Kidney (tissue), 14 donors: ENCODE measurements around the gene RARRES1. TPM values are rescaled to one million over a fixed set of nuclear protein-coding genes. Genes with fewer than 3 reads are reported as not detected.

Source experiments
- DNase-seq, 5 donors: peaks; one replicate each; pipeline ENCODE4 v3.0.0-alpha.2; 2013 to 2020
- FAIRE-seq: peaks from 2 replicates; lab custom pipeline; 2012; peaks lifted over from hg19 to GRCh38; lab: Jason Lieb, UNC
- H3K27ac ChIP-seq, 2 donors: one replicate each; pipeline ENCODE4 v1.7.0; 2013; ENCODE audit warnings: low read depth in 2 of 2, low read length in 2 of 2, inconsistent platforms in 1 of 2
- H3K27me3 ChIP-seq: one replicate; pipeline ENCODE4 v1.7.1; 2013; ENCODE audit warnings: low read length, inconsistent platforms; ENCODE audit not compliant: control insufficient read depth, insufficient read depth
- H3K36me3 ChIP-seq, 3 donors: one replicate each; pipeline versions ENCODE4 v1.7.0 to v1.7.1; 2013; ENCODE audit warnings: low read length in 3 of 3, control low read depth in 1 of 3, inconsistent platforms in 1 of 3; ENCODE audit not compliant: insufficient read depth in 3 of 3, control insufficient read depth in 2 of 3
- H3K4me1 ChIP-seq, 3 donors: one replicate each; pipeline versions ENCODE4 v1.7.0 to v1.7.1; 2013; ENCODE audit warnings: low read length in 3 of 3, inconsistent platforms in 1 of 3, low read depth in 1 of 3; ENCODE audit not compliant: control insufficient read depth in 2 of 3, insufficient read depth in 2 of 3
- H3K4me3 ChIP-seq, 3 donors: one replicate each; pipeline versions ENCODE4 v1.7.0 to v1.8.1; 2013; ENCODE audit warnings: low read length in 3 of 3, control low read depth in 1 of 3, inconsistent platforms in 1 of 3
- H3K9ac ChIP-seq, 3 donors: one replicate each; pipeline versions ENCODE4 v1.7.0 to v1.7.1; 2013; ENCODE audit warnings: low read length in 3 of 3, control low read depth in 1 of 3, inconsistent platforms in 1 of 3
- H3K9me3 ChIP-seq, 3 donors: one replicate each; pipeline versions ENCODE4 v1.7.0 to v1.7.1; 2013; ENCODE audit warnings: low read length in 3 of 3, control low read depth in 1 of 3, inconsistent platforms in 1 of 3; ENCODE audit not compliant: control insufficient read depth in 2 of 3, insufficient read depth in 1 of 3
- CTCF ChIP-seq: IDR thresholded peaks from 3 replicates; pipeline ENCODE4 v1.5.1; 2012; ENCODE audit warnings: mild to moderate bottlenecking, moderate library complexity, borderline replicate concordance; ENCODE audit not compliant: insufficient read depth; ENCODE audit errors: extremely low read depth
- intact Hi-C: fragments of 100-400 bp; cut with DNase I; formaldehyde crosslinking; loops from one replicate; pipeline ENCODE4 v1.11.1; 2022
- polyA plus RNA-seq: library from polyadenylated mRNA; stranded (reverse); fragments of 350-450 nt; fragmentation: Illumina TruSeq; extraction: RNeasy Lipid Tissue Mini Kit (QIAGEN cat#74804); gene quantifications from one replicate; pipeline ENCODE4 v1.2.3, GENCODE V29; 2014; ENCODE audit warnings: low read depth, low replicate concordance; ENCODE audit not compliant: insufficient read depth
- total RNA-seq: library from RNA; stranded (reverse); fragmentation: NEBNext Ultra II Directional; extraction: Animal tissue kit (Norgen Biotek cat#: 25700); gene quantifications from one replicate; pipeline ENCODE4 v1.2.1, GENCODE V29; 2021
- donor health status: control.
- donor health status: control.
- donor health status: control.
- donor health status: control.
- donor health status: control.
- donor health status: DM: yes; HTN: yes; CAD: no.
- donor health status: Normal renal cell carcinoma (clear cell type).

Gene RARRES1
- total and polyA plus RNA-seq, 2 donors from 2014 or later, result 10.3 to 94.0 TPM

- no peak for FAIRE-seq
- Histone ChIP-seq H3K9me3 (no peaks in the 10 kb centered on the region), H3K27ac (peak overlapping the region; percentile 72 to 82), H3K4me3 (peak overlapping the region in 2 of 3 donors; percentile 22 to 40), H3K27me3 (no peaks in the 10 kb centered on the region), H3K9ac (peak overlapping the region in 1 of 3 donors; percentile 12), H3K4me1 (peaks cover 12 to 23% (median 20%) of the 10 kb centered on the region in 3 donors), H3K36me3 (no peaks in the 10 kb centered on the region)
- intact Hi-C loops, result no loop called here
- DNase-seq, result peak in 4 of 5 donors; percentile 56 to 81 (median 73)
- no peak for TF ChIP-seq CTCF
Measured at GRCh38 chr3:158768361-158768787, 36.1 kb upstream of the RARRES1 start.

GRCh38 chr3:158766364-158766763 is 34.1 kb upstream of the RARRES1 start:
- DNase-seq (no peak), FAIRE-seq (no peak)
- no peak for TF ChIP-seq CTCF
- no peaks in the 10 kb centered on the region for H3K27me3 ChIP-seq
- no peaks in the 10 kb centered on the region for H3K36me3 ChIP-seq
- H3K4me1 ChIP-seq, result peaks cover 12 to 23% (median 20%) of the 10 kb centered on the region in 3 donors
- intact Hi-C loops, result no loop called here
- H3K9me3 ChIP-seq, result no peaks in the 10 kb centered on the region
- no peak overlapping the region for H3K9ac ChIP-seq
- H3K27ac ChIP-seq, result no peak overlapping the region
- no peak overlapping the region for H3K4me3 ChIP-seq

GRCh38 chr3:158765518-158766205 is 33.4 kb upstream of the RARRES1 start:
- H3K36me3 ChIP-seq, result no peaks in the 10 kb centered on the region
- no peak for DNase-seq
- no peaks in the 10 kb centered on the region for H3K9me3 ChIP-seq
- no peak overlapping the region for H3K9ac ChIP-seq
- H3K4me3 ChIP-seq, result no peak overlapping the region
- intact Hi-C loops, result no loop called here
- no peak overlapping the region for H3K27ac ChIP-seq
- peaks cover 12 to 21% (median 20%) of the 10 kb centered on the region in 3 donors for H3K4me1 ChIP-seq
- FAIRE-seq, result no peak
- TF ChIP-seq CTCF, result no peak
- no peaks in the 10 kb centered on the region for H3K27me3 ChIP-seq
